Colonic mucosa (tissue), 4 donors: ENCODE measurements around the gene TNFRSF13B. TPM values are rescaled to one million over a fixed set of nuclear protein-coding genes. Genes with fewer than 3 reads are reported as not detected.

Experiments
- DNase-seq: peaks from one replicate; pipeline ENCODE4 v3.0.0-alpha.2; 2020
- H3K27ac ChIP-seq: fragments of 200-600 bp; one replicate; pipeline ENCODE4 v1.8.0; 2021
- H3K27me3 ChIP-seq: fragments of 200-600 bp; one replicate; pipeline ENCODE4 v1.8.0; 2021
- H3K36me3 ChIP-seq: fragments of 200-600 bp; one replicate; pipeline ENCODE4 v1.8.0; 2021
- H3K4me1 ChIP-seq: fragments of 200-600 bp; one replicate; pipeline ENCODE4 v1.8.0; 2021; ENCODE audit warnings: mild to moderate bottlenecking
- H3K4me3 ChIP-seq: fragments of 200-600 bp; one replicate; pipeline ENCODE4 v1.8.0; 2021
- H3K9ac ChIP-seq, 2 donors: one replicate each; pipeline ENCODE4 v1.7.0; 2013; ENCODE audit warnings: control low read depth in 2 of 2, low read depth in 2 of 2, low read length in 2 of 2
- H3K9me3 ChIP-seq: fragments of 200-600 bp; one replicate; pipeline ENCODE4 v1.8.0; 2021
- intact Hi-C: fragments of 100-400 bp; cut with DNase I; formaldehyde crosslinking; loops from one replicate; pipeline ENCODE4 v1.14.1; 2022
- total RNA-seq, 2 donors: library from RNA; stranded (reverse); fragmentation: NEBNext Ultra II Directional in 1 of 2; extraction: Animal tissue kit (Norgen Biotek cat#: 25700) in 1 of 2; gene quantifications; one replicate each; pipeline ENCODE4 v1.2.1, GENCODE V29; 2021
- TF ChIP-seq, protein P1 (sequence below): fragments of 200-600 bp; IDR thresholded peaks from one replicate; pipeline ENCODE4 v1.8.0; 2022; ENCODE audit warnings: antibody characterized with exemption, mild to moderate bottlenecking
- donor health status: healthy.
- donor health status: DM: no; HTN: no; CAD: no.
- donor health status: DM: no; HTN: no; CAD: no.

The TNFRSF13B gene
- total RNA-seq, 2 donors from 2014 or later, result 0.42 to 1.1 TPM

- Histone ChIP-seq H3K4me3 (no peak overlapping the region), H3K36me3 (no peaks in the 10 kb centered on the region), H3K4me1 (peaks cover 8% of the 10 kb centered on the region), H3K27me3 (no peaks in the 10 kb centered on the region), H3K9ac (no peak overlapping the region), H3K27ac (peak overlapping the region; percentile 46), H3K9me3 (no peaks in the 10 kb centered on the region)
- no peak for DNase-seq
- TF ChIP-seq, protein P1, sequence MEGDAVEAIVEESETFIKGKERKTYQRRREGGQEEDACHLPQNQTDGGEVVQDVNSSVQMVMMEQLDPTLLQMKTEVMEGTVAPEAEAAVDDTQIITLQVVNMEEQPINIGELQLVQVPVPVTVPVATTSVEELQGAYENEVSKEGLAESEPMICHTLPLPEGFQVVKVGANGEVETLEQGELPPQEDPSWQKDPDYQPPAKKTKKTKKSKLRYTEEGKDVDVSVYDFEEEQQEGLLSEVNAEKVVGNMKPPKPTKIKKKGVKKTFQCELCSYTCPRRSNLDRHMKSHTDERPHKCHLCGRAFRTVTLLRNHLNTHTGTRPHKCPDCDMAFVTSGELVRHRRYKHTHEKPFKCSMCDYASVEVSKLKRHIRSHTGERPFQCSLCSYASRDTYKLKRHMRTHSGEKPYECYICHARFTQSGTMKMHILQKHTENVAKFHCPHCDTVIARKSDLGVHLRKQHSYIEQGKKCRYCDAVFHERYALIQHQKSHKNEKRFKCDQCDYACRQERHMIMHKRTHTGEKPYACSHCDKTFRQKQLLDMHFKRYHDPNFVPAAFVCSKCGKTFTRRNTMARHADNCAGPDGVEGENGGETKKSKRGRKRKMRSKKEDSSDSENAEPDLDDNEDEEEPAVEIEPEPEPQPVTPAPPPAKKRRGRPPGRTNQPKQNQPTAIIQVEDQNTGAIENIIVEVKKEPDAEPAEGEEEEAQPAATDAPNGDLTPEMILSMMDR, result no peak
- intact Hi-C loops, result loop anchor here (5.0 kb wide), 1 partner anchor 71 kb away; no protein-coding TSS in a partner anchor
Measured at GRCh38 chr17:16988749-16989229, 16.9 kb upstream of the TNFRSF13B start.

GRCh38 chr17:16987830-16988601, 16.1 kb upstream of the TNFRSF13B start:
- H3K36me3 ChIP-seq, result no peaks in the 10 kb centered on the region
- H3K4me1 ChIP-seq, result peaks cover 8% of the 10 kb centered on the region
- H3K9me3 ChIP-seq, result no peaks in the 10 kb centered on the region
- H3K27me3 ChIP-seq, result no peaks in the 10 kb centered on the region
- intact Hi-C loops, result loop anchor here (5.0 kb wide), 1 partner anchor 71 kb away; no protein-coding TSS in a partner anchor
- H3K27ac ChIP-seq, result peak overlapping the region; percentile 40
- H3K4me3 ChIP-seq, result no peak overlapping the region
- peak; percentile 59 for DNase-seq
- H3K9ac ChIP-seq, result peak overlapping the region in 1 of 2 donors; percentile 4
- TF ChIP-seq, protein P1, result no peak

GRCh38 chr17:16987066-16987829, 15.3 kb upstream of the TNFRSF13B start:
- intact Hi-C loops, result loop anchor here (5.0 kb wide), 1 partner anchor 70 kb away; no protein-coding TSS in a partner anchor
- H3K9me3 ChIP-seq, result no peaks in the 10 kb centered on the region
- no peak overlapping the region for H3K27ac ChIP-seq
- peaks cover 8% of the 10 kb centered on the region for H3K4me1 ChIP-seq
- no peak for DNase-seq
- no peak overlapping the region for H3K4me3 ChIP-seq
- H3K36me3 ChIP-seq, result no peaks in the 10 kb centered on the region
- peak overlapping the region in 1 of 2 donors; percentile 4 for H3K9ac ChIP-seq
- TF ChIP-seq, protein P1, result no peak
- H3K27me3 ChIP-seq, result no peaks in the 10 kb centered on the region

DNA sequence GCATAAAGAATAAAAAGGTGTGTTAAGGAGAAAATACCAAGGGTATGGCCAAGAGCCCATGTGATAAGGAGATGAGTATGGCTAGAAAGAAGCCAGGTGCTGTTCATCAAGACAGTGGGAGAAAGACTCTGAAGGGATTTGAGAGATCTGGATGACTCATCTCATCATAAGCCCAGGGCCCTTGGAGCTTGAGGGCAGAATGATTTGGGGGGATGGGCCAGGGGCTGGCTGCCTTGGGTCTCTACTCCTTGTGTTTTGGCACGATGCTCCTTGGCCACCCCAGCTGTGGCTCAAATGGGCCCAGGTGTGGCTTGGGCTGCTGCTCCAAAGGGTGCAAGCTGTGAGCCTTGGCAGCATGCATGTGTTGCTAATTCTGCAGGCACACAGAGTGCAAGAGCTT, 14.5 kb upstream of the TNFRSF13B start:
- Histone ChIP-seq H3K27ac (no peak overlapping the region), H3K27me3 (no peaks in the 10 kb centered on the region), H3K9me3 (no peaks in the 10 kb centered on the region), H3K9ac (no peak overlapping the region), H3K4me3 (no peak overlapping the region), H3K4me1 (peaks cover 8% of the 10 kb centered on the region), H3K36me3 (no peaks in the 10 kb centered on the region)
- intact Hi-C loops, result loop anchor here (5.0 kb wide), 1 partner anchor 69 kb away; no protein-coding TSS in a partner anchor
- TF ChIP-seq, protein P1, result no peak
- DNase-seq, result no peak

- TF ChIP-seq, protein P1, result no peak
- no peak for DNase-seq
- no peaks in the 10 kb centered on the region for H3K36me3 ChIP-seq
- H3K4me3 ChIP-seq, result no peak overlapping the region
- H3K27ac ChIP-seq, result no peak overlapping the region
- H3K4me1 ChIP-seq, result no peaks in the 10 kb centered on the region
- intact Hi-C loops, result no loop called here
- no peaks in the 10 kb centered on the region for H3K27me3 ChIP-seq
- H3K9me3 ChIP-seq, result no peaks in the 10 kb centered on the region
- H3K9ac ChIP-seq, result no peak overlapping the region
Measured at GRCh38 chr17:16981928-16982327, 10.0 kb upstream of the TNFRSF13B start.
